HepG2 (cell line): ENCODE data around the gene BAHD1. TPM values are rescaled to one million over a fixed set of nuclear protein-coding genes. Genes with fewer than 3 reads are reported as not detected.

Experiments
- BRD4 ChIP-seq: sonication (generic); formaldehyde crosslinking; IDR thresholded peaks from 2 replicates; pipeline ENCODE4 v1.4.0; 2020; ENCODE audit warnings: missing genetic modification reagents
- GTF2F1 ChIP-seq: fragments of 150-350 bp; IDR thresholded peaks from 2 replicates; pipeline ENCODE4 v1.6.1; 2014; ENCODE audit warnings: low read length
- HES4 ChIP-seq: sonication (generic); formaldehyde crosslinking; IDR thresholded peaks from 2 replicates; pipeline ENCODE4 v1.9.0; 2021; ENCODE audit warnings: mild to moderate bottlenecking, missing genetic modification reagents, borderline replicate concordance
- HOMEZ ChIP-seq: IDR thresholded peaks from 2 replicates; pipeline ENCODE4 v1.6.1; 2016; ENCODE audit warnings: low read depth
- ISX ChIP-seq: sonication (generic); formaldehyde crosslinking; conservative IDR thresholded peaks from 2 replicates; pipeline ENCODE4 v1.5.0; 2020; ENCODE audit warnings: missing genetic modification reagents
- MEF2D ChIP-seq: sonication (generic); formaldehyde crosslinking; IDR thresholded peaks from 2 replicates; pipeline ENCODE4 v1.5.1; 2020; ENCODE audit warnings: mild to moderate bottlenecking, missing genetic modification reagents
- PTBP1 ChIP-seq: fragments of 200-400 bp; formaldehyde crosslinking; IDR thresholded peaks from 2 replicates; pipeline ENCODE4 v1.6.1; 2018; ENCODE audit warnings: low read length, low read depth; ENCODE audit not compliant: poor library complexity, severe bottlenecking
- RFX1 ChIP-seq: fragments of 450-650 bp; IDR thresholded peaks from 2 replicates; pipeline ENCODE4 v1.6.1; 2017
- SATB2 ChIP-seq: sonication (generic); formaldehyde crosslinking; IDR thresholded peaks from 2 replicates; pipeline ENCODE4 v1.5.0; 2020; ENCODE audit warnings: missing genetic modification reagents
- TRIM24 ChIP-seq: sonication (generic); formaldehyde crosslinking; IDR thresholded peaks from 2 replicates; pipeline ENCODE4 v1.8.0; 2022; ENCODE audit warnings: mild to moderate bottlenecking, missing genetic modification reagents
- ZNF124 ChIP-seq: sonication (generic); formaldehyde crosslinking; IDR thresholded peaks from 2 replicates; pipeline ENCODE4 v1.4.0; 2020; ENCODE audit warnings: missing genetic modification reagents
- ZNF138 ChIP-seq: sonication (generic); formaldehyde crosslinking; IDR thresholded peaks from 2 replicates; pipeline ENCODE4 v1.5.0; 2020; ENCODE audit warnings: mild to moderate bottlenecking, low read depth, missing genetic modification reagents
- ZNF253 ChIP-seq: sonication (generic); formaldehyde crosslinking; IDR thresholded peaks from 2 replicates; pipeline ENCODE4 v1.8.0; 2022; ENCODE audit warnings: mild to moderate bottlenecking, missing genetic modification reagents, borderline replicate concordance
- ZNF367 ChIP-seq: sonication (generic); formaldehyde crosslinking; IDR thresholded peaks from 2 replicates; pipeline ENCODE4 v1.4.0; 2020; ENCODE audit warnings: missing genetic modification reagents, borderline replicate concordance
- ZNF530 ChIP-seq: sonication (generic); formaldehyde crosslinking; IDR thresholded peaks from 2 replicates; pipeline ENCODE4 v1.5.0; 2020; ENCODE audit warnings: low read depth, mild to moderate bottlenecking, missing genetic modification reagents
- ZNF549 ChIP-seq: sonication (generic); formaldehyde crosslinking; IDR thresholded peaks from 2 replicates; pipeline ENCODE4 v1.5.0; 2020; ENCODE audit warnings: missing genetic modification reagents
- ZNF639 ChIP-seq: conservative IDR thresholded peaks from 2 replicates; pipeline ENCODE4 v1.6.1; 2018; ENCODE audit warnings: missing genetic modification reagents
- ZSCAN29 ChIP-seq: sonication (generic); formaldehyde crosslinking; conservative IDR thresholded peaks from 2 replicates; pipeline ENCODE4 v1.4.0; 2020; ENCODE audit warnings: mild to moderate bottlenecking, missing genetic modification reagents
- ZUFSP ChIP-seq: sonication (generic); formaldehyde crosslinking; IDR thresholded peaks from 2 replicates; pipeline ENCODE4 v1.9.0; 2021; ENCODE audit warnings: missing genetic modification reagents, mild to moderate bottlenecking, borderline replicate concordance
- polyA plus RNA-seq, 8 experiments: library from polyadenylated mRNA; depleted of rRNA in 3 of 8; stranded (reverse) in 7 of 8; unstranded in 1 of 8; fragments of >200 nt; fragmentation: Illumina TruSeq in 4 of 8; extraction: Trizol in 4 of 8; gene quantifications; 2 replicates each; pipeline versions ENCODE4 v1.2.1 to v1.2.3, GENCODE V29; 2011 to 2016; ENCODE audit warnings: low read depth in 4 of 8, missing spikeins in 1 of 8, mixed read lengths in 1 of 8; ENCODE audit not compliant: insufficient read depth in 1 of 8
- total RNA-seq, 5 experiments: library from RNA; depleted of rRNA; stranded (reverse); fragments of >200 nt; fragmentation: Illumina TruSeq; extraction: Trizol; gene quantifications; 2 replicates each; pipeline ENCODE4 v1.2.3, GENCODE V29; 2016; ENCODE audit warnings: low read depth in 1 of 5
- TF ChIP-seq, protein P1 (sequence below): IDR thresholded peaks from 2 replicates; pipeline ENCODE4 v1.6.1; 2016; ENCODE audit warnings: low read depth, control low read depth

BAHD1 gene
- total and polyA plus RNA-seq, 2 of the 13 experiments (the other 11 are each of a cell fraction or from before 2014, with no cell fraction given): 3.3 to 8.7 TPM

DNA sequence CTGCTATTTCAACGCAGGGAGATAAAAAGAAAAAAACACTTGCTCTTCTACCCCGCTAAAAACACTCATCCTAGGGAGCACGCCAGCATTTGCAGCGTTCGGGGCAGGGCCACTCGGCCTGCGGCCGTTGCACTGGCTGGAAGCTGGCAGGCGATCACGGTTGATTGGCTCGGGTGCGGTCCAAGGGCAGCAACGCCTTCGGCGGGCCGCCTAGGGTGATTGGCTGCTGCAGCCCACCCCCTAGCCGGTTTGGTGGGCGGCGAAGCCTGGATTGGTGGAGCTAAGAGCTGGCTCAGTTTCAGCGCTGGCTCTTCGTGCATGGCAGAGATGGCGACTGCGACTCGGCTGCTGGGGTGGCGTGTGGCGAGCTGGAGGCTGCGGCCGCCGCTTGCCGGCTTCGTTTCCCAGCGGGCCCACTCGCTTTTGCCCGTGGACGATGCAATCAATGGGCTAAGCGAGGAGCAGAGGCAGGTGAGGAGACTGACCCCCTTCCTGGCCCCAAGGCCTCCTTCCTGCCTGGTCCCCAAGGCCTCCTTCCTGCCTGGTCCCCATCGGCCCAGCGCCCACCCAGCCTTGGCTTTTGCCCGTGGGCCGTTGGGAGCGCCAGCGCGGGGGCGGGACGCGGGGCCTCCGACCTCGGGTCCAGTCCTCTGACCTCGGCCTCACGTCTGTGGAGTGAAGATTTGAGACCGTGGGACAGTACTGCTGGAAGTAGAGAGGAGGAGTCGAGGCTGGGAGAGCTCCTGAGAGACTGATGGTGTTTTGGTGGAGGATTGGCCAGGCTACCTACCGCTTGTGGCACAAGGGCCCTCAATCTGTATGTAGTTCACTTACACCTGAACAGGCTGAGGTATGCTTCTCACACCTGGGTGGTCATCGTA, 35.0 kb upstream of the BAHD1 start, which contains the start of gene IVD (continued):
- TF ChIP-seq ZNF253 (CRISPR knock-in tag) (peak; percentile 39; the same call in 1 of the 2 replicates), HES4 (CRISPR knock-in tag) (peak; percentile 97), ZNF549 (CRISPR knock-in tag) (no peak), SATB2 (CRISPR knock-in tag) (no peak), ZNF530 (CRISPR knock-in tag) (no peak), RFX1 (no peak), PTBP1 (no peak), GTF2F1 (no peak), ZNF124 (CRISPR knock-in tag) (no peak), ZSCAN29 (no peak), ZNF367 (no peak), ZUFSP (CRISPR knock-in tag) (no peak), ZNF639 (CRISPR knock-in tag) (no peak; the same call in 1 of the 2 replicates), BRD4 (CRISPR knock-in tag) (peak; percentile 84; the same call in 1 of the 2 replicates), TRIM24 (CRISPR knock-in tag) (no peak), HOMEZ (CRISPR knock-in tag) (peak; percentile 43; the same call in 1 of the 2 replicates), ZNF138 (CRISPR knock-in tag) (peak; percentile 47; the same call in 1 of the 2 replicates), MEF2D (no peak; the same call in 1 of the 2 replicates), ISX (CRISPR knock-in tag) (no peak)
- TF ChIP-seq, protein P1, sequence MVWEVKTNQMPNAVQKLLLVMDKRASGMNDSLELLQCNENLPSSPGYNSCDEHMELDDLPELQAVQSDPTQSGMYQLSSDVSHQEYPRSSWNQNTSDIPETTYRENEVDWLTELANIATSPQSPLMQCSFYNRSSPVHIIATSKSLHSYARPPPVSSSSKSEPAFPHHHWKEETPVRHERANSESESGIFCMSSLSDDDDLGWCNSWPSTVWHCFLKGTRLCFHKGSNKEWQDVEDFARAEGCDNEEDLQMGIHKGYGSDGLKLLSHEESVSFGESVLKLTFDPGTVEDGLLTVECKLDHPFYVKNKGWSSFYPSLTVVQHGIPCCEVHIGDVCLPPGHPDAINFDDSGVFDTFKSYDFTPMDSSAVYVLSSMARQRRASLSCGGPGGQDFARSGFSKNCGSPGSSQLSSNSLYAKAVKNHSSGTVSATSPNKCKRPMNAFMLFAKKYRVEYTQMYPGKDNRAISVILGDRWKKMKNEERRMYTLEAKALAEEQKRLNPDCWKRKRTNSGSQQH (CRISPR knock-in tag): no peak
